A549 (cell line): Measurements from ENCODE around the gene MUC12.
"Not testable (repeated sequence)": the region's sequence is repeated elsewhere in the genome, so short reads cannot be mapped to it uniquely, and the experiment has no call there.

Experiments
- CTCF ChIP-seq: fragments of >200 bp; sonication (Bioruptor Twin); formaldehyde crosslinking; IDR thresholded peaks from 3 replicates; pipeline ENCODE4 v1.5.1; 2016
- EHF ChIP-seq: fragments of 250-450 bp; sonication (Bioruptor Pico); IDR thresholded peaks from 2 replicates; pipeline ENCODE4 v1.5.0; 2020; ENCODE audit warnings: mild to moderate bottlenecking
- KDM5A ChIP-seq: fragments of 200-600 bp; sonication (generic); IDR thresholded peaks from 2 replicates; pipeline ENCODE4 v1.6.1; 2016; ENCODE audit warnings: antibody characterized with exemption, mild to moderate bottlenecking
- RAD21 ChIP-seq, 2 experiments: fragments of >200 bp in 1 of 2; sonication (Bioruptor Twin) in 1 of 2; formaldehyde crosslinking in 1 of 2; IDR thresholded peaks in 1 of 2; conservative IDR thresholded peaks in 1 of 2; 2 replicates in 1 of 2; 3 replicates in 1 of 2; pipeline ENCODE4 v1.6.1; 2012 to 2018; ENCODE audit warnings: inconsistent platforms in 1 of 2
- RCOR1 ChIP-seq: fragments of 150-350 bp; IDR thresholded peaks from 2 replicates; pipeline ENCODE4 v1.6.1; 2014; ENCODE audit warnings: antibody characterized with exemption, low read length, low read depth
- TF ChIP-seq, protein P1 (sequence below): fragments of 150-350 bp; IDR thresholded peaks from 2 replicates; pipeline ENCODE4 v1.6.1; 2014; ENCODE audit warnings: low read depth, mild to moderate bottlenecking, low read length

DNA sequence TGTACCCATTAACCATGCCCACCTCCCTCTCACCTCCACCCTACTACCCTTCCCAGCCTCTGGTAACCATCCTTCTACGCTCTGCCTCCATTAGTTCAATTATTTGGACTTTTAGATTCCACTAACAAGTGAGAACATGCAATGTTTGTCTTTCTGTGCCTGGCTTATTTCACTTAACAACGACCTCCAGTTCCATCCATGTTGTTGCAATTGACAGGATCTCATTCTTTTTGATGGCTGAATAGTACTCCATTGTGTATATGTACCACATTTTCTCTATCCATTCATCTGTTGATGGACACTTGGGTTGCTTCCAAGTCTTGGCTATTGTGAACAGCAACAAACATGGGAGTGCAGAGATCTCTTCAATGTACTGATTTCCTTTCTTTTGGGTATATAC, 38.0 kb downstream of the MUC12 start:
- not testable (repeated sequence) for TF ChIP-seq CTCF; RCOR1; EHF (CRISPR knock-in tag); RAD21 (conservative IDR thresholded peaks at IDR 0.05 in 1 of 2, IDR thresholded peaks at IDR 0.05 in 1 of 2); KDM5A
- TF ChIP-seq, protein P1, sequence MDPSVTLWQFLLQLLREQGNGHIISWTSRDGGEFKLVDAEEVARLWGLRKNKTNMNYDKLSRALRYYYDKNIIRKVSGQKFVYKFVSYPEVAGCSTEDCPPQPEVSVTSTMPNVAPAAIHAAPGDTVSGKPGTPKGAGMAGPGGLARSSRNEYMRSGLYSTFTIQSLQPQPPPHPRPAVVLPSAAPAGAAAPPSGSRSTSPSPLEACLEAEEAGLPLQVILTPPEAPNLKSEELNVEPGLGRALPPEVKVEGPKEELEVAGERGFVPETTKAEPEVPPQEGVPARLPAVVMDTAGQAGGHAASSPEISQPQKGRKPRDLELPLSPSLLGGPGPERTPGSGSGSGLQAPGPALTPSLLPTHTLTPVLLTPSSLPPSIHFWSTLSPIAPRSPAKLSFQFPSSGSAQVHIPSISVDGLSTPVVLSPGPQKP = not testable (repeated sequence)
